Smooth muscle cell (in vitro differentiated cells): ENCODE results near the gene MAK. TPM values are rescaled to one million over a fixed set of nuclear protein-coding genes. Genes with fewer than 3 reads are reported as not detected.

ENCODE experiments used
- DNase-seq: peaks from one replicate; lab custom pipeline; 2025; ENCODE audit not compliant: unreplicated experiment; lab: John Stamatoyannopoulos, UW
- H2AFZ ChIP-seq: fragments of 200-600 bp; sonication (generic); 2 replicates; pipeline ENCODE4 v1.6.0; 2016; ENCODE audit warnings: antibody characterized with exemption, low read depth, mild to moderate bottlenecking
- H3F3A ChIP-seq: fragments of 200-600 bp; sonication (generic); 2 replicates; pipeline ENCODE4 v1.6.0; 2017; ENCODE audit warnings: antibody characterized with exemption, low read depth
- H3K27ac ChIP-seq: fragments of 200-600 bp; sonication (generic); 2 replicates; pipeline ENCODE4 v1.5.1; 2016; ENCODE audit warnings: low read depth, mild to moderate bottlenecking
- H3K27me3 ChIP-seq: fragments of 200-600 bp; sonication (generic); 2 replicates; pipeline ENCODE4 v1.6.1; 2016; ENCODE audit warnings: low read depth, mild to moderate bottlenecking
- H3K36me3 ChIP-seq: fragments of 200-600 bp; sonication (generic); 2 replicates; pipeline ENCODE4 v1.5.1; 2016; ENCODE audit warnings: low read depth
- H3K4me1 ChIP-seq: fragments of 200-600 bp; sonication (generic); 2 replicates; pipeline ENCODE4 v1.5.1; 2016; ENCODE audit warnings: low read depth
- H3K4me2 ChIP-seq: fragments of 200-600 bp; sonication (generic); 2 replicates; pipeline ENCODE4 v1.6.0; 2016; ENCODE audit warnings: mild to moderate bottlenecking
- H3K4me3 ChIP-seq: fragments of 200-600 bp; sonication (generic); 2 replicates; pipeline ENCODE4 v1.5.1; 2016; ENCODE audit warnings: mild to moderate bottlenecking
- H3K79me2 ChIP-seq: fragments of 200-600 bp; sonication (generic); 2 replicates; pipeline ENCODE4 v1.6.0; 2016; ENCODE audit warnings: low read depth, mild to moderate bottlenecking
- H3K9ac ChIP-seq: fragments of 200-600 bp; sonication (generic); 2 replicates; pipeline ENCODE4 v1.6.0; 2016; ENCODE audit warnings: low read depth
- H3K9me3 ChIP-seq: fragments of 200-600 bp; sonication (generic); replicated peaks from 2 replicates; pipeline ENCODE4 v1.5.1; 2016; ENCODE audit warnings: low read depth
- H4K20me1 ChIP-seq: fragments of 200-600 bp; sonication (generic); 2 replicates; pipeline ENCODE4 v1.6.0; 2016; ENCODE audit warnings: low read depth
- WGBS: methylation state at CpG from one replicate; pipeline ENCODE4 v1.1.7; 2016; ENCODE audit warnings: low lambda C conversion rate; 5-methylcytosine and 5-hydroxymethylcytosine counted together
- polyA plus RNA-seq: library from polyadenylated mRNA; unstranded; fragments of >200 nt; fragmentation: Nextera tagmentation; extraction: Ambion mirVana; gene quantifications from 2 replicates; pipeline ENCODE4 v1.2.1, GENCODE V29; 2016
- total RNA-seq: library from RNA; depleted of rRNA; stranded (reverse); fragments of >200 nt; gene quantifications from 2 replicates; pipeline ENCODE4 v1.2.3, GENCODE V29; 2014
- TF ChIP-seq, protein P1 (sequence below): fragments of 200-600 bp; sonication (generic); IDR thresholded peaks from 2 replicates; pipeline ENCODE4 v1.5.1; 2017; ENCODE audit warnings: borderline replicate concordance, mild to moderate bottlenecking, antibody characterized with exemption; ENCODE audit not compliant: insufficient read depth, poor library complexity, severe bottlenecking

The MAK gene
- total and polyA plus RNA-seq, 2 experiments from 2014 or later = 0.07 TPM; not detected in 1

DNA sequence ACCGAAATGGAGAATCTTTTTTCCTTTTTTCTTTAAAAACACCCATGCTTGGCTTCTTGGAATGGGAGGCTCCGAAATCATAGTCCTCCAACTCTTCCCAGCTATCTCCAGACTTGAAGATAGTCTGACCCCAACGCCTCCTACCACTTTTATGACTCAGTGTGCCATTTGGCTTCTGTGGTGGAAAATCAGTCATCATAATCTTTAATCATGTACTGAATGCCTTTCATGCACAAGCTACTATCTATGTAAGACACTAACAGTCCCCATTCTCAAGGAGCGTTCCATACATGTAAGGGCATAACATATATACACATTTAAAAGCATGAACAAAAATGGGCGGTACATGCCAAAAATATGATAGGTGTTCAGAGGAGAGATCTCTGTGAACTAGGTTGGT lies 46.7 kb downstream of the MAK start:
- TF ChIP-seq, protein P1, sequence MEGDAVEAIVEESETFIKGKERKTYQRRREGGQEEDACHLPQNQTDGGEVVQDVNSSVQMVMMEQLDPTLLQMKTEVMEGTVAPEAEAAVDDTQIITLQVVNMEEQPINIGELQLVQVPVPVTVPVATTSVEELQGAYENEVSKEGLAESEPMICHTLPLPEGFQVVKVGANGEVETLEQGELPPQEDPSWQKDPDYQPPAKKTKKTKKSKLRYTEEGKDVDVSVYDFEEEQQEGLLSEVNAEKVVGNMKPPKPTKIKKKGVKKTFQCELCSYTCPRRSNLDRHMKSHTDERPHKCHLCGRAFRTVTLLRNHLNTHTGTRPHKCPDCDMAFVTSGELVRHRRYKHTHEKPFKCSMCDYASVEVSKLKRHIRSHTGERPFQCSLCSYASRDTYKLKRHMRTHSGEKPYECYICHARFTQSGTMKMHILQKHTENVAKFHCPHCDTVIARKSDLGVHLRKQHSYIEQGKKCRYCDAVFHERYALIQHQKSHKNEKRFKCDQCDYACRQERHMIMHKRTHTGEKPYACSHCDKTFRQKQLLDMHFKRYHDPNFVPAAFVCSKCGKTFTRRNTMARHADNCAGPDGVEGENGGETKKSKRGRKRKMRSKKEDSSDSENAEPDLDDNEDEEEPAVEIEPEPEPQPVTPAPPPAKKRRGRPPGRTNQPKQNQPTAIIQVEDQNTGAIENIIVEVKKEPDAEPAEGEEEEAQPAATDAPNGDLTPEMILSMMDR = no peak
- Histone ChIP-seq H3K9ac (no peak overlapping the region), H3K9me3 (no peaks in the 10 kb centered on the region), H4K20me1 (no peaks in the 10 kb centered on the region), H3K27me3 (no peaks in the 10 kb centered on the region), H3K4me2 (no peak overlapping the region), H3K4me3 (no peak overlapping the region), H3K36me3 (no peaks in the 10 kb centered on the region), H2AFZ (no peak overlapping the region), H3K79me2 (no peaks in the 10 kb centered on the region), H3K27ac (no peak overlapping the region), H3K4me1 (no peaks in the 10 kb centered on the region), H3F3A (no peaks in the 10 kb centered on the region)
- 75% methylated on average over 5 of the region's 5 CpGs for WGBS
- DNase-seq = no peak

- no peak overlapping the region for H3K27ac ChIP-seq
- H2AFZ ChIP-seq = no peak overlapping the region
- no peak overlapping the region for H3K4me3 ChIP-seq
- H3K4me2 ChIP-seq = no peak overlapping the region
- no peaks in the 10 kb centered on the region for H3K27me3 ChIP-seq
- H4K20me1 ChIP-seq = no peaks in the 10 kb centered on the region
- H3K79me2 ChIP-seq = no peaks in the 10 kb centered on the region
- H3K4me1 ChIP-seq = no peaks in the 10 kb centered on the region
- no peak overlapping the region for H3K9ac ChIP-seq
- no peaks in the 10 kb centered on the region for H3K9me3 ChIP-seq
- H3F3A ChIP-seq = no peaks in the 10 kb centered on the region
- no peak for DNase-seq
- TF ChIP-seq, protein P1 = no peak
- no peaks in the 10 kb centered on the region for H3K36me3 ChIP-seq
- WGBS = 95% methylated on average over 8 of the region's 8 CpGs
These were observed 59.3 kb downstream of the MAK start for GRCh38 chr6:10779076-10779475.

DNA sequence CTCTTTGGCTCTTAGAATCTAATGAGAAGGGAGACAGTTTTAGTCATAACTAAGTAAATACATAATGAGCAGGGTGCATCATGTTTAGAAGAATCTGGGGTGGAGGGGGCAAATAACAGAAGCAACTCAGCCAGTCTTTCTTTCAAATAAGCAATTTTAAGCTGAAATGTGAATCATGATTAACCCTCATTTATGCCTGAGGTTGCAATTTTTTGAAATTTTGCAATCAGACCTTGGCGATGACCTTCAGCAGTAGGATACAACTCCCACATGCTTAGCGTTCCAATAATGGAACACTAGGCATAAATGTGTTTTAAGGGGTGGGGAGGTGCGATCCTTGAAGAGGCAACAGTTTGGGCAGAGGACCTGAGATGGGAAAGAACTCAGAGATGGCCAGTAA lies 60.1 kb downstream of the MAK start:
- H3K36me3 ChIP-seq = no peaks in the 10 kb centered on the region
- 95% methylated on average over 3 of the region's 3 CpGs for whole genome bisulfite sequencing
- TF ChIP-seq, protein P1 = no peak
- no peak overlapping the region for H2AFZ ChIP-seq
- no peaks in the 10 kb centered on the region for H3K9me3 ChIP-seq
- H3K4me3 ChIP-seq = no peak overlapping the region
- H3F3A ChIP-seq = no peaks in the 10 kb centered on the region
- no peak overlapping the region for H3K9ac ChIP-seq
- H3K27me3 ChIP-seq = no peaks in the 10 kb centered on the region
- DNase-seq = no peak
- no peak overlapping the region for H3K27ac ChIP-seq
- H3K79me2 ChIP-seq = no peaks in the 10 kb centered on the region
- no peaks in the 10 kb centered on the region for H3K4me1 ChIP-seq
- H3K4me2 ChIP-seq = no peak overlapping the region
- H4K20me1 ChIP-seq = no peaks in the 10 kb centered on the region

- Histone ChIP-seq H3K4me2 (no peak overlapping the region), H3K27ac (no peak overlapping the region)
- 77% methylated on average over 12 of the region's 12 CpGs for WGBS
These were observed 66.9 kb downstream of the MAK start for GRCh38 chr6:10771371-10771894.

More at GRCh38 chr6:10771371-10771894, 66.9 kb downstream of the MAK start:
- no peaks in the 10 kb centered on the region for H3K79me2 ChIP-seq
- no peak for DNase-seq
- H3F3A ChIP-seq = no peaks in the 10 kb centered on the region
- TF ChIP-seq, protein P1 = no peak
- no peaks in the 10 kb centered on the region for H4K20me1 ChIP-seq
- no peak overlapping the region for H3K9ac ChIP-seq
- no peaks in the 10 kb centered on the region for H3K36me3 ChIP-seq
- no peak overlapping the region for H2AFZ ChIP-seq
- no peaks in the 10 kb centered on the region for H3K27me3 ChIP-seq
- no peak overlapping the region for H3K4me3 ChIP-seq
- H3K9me3 ChIP-seq = no peaks in the 10 kb centered on the region
- H3K4me1 ChIP-seq = no peaks in the 10 kb centered on the region
